Liver (tissue), 9 donors: Measurements from ENCODE around the gene CAVIN1. TPM values are rescaled to one million over a fixed set of nuclear protein-coding genes. Genes with fewer than 3 reads are reported as not detected.

Experiments used
- DNase-seq: peaks from one replicate; pipeline ENCODE4 v3.0.0-alpha.2; 2017; ENCODE audit warnings: low spot score
- H3K27ac ChIP-seq, 2 donors: one replicate each; pipeline ENCODE4 v1.7.0; 2013; ENCODE audit warnings: inconsistent platforms in 2 of 2, low read length in 2 of 2, control low read depth in 1 of 2, low read depth in 1 of 2, mild to moderate bottlenecking in 1 of 2
- H3K27me3 ChIP-seq, 4 donors: one replicate each; pipeline versions ENCODE4 v1.6.1 to v1.7.0; 2013; ENCODE audit warnings: low read length in 3 of 4, inconsistent platforms in 1 of 4, mild to moderate bottlenecking in 1 of 4, moderate library complexity in 1 of 4; ENCODE audit not compliant: control insufficient read depth in 4 of 4, insufficient read depth in 4 of 4
- H3K36me3 ChIP-seq, 4 donors: one replicate each; pipeline versions ENCODE4 v1.6.1 to v1.7.0; 2013; ENCODE audit warnings: low read length in 3 of 4, mild to moderate bottlenecking in 3 of 4, low read depth in 1 of 4, moderate library complexity in 1 of 4; ENCODE audit not compliant: control insufficient read depth in 4 of 4, insufficient read depth in 3 of 4
- H3K4me1 ChIP-seq, 4 donors: one replicate each; pipeline versions ENCODE4 v1.6.1 to v1.7.0; 2013; ENCODE audit warnings: low read length in 3 of 4, mild to moderate bottlenecking in 3 of 4, moderate library complexity in 1 of 4; ENCODE audit not compliant: control insufficient read depth in 4 of 4, insufficient read depth in 4 of 4
- H3K4me3 ChIP-seq, 3 donors: one replicate each; pipeline versions ENCODE4 v1.6.1 to v1.7.0; 2013; ENCODE audit warnings: low read length in 3 of 3, control low read depth in 1 of 3, low read depth in 1 of 3, mild to moderate bottlenecking in 1 of 3
- H3K9ac ChIP-seq, 2 donors: one replicate each; pipeline ENCODE4 v1.7.0; 2013; ENCODE audit warnings: low read length in 2 of 2, mild to moderate bottlenecking in 2 of 2, moderate library complexity in 2 of 2, control low read depth in 1 of 2, low read depth in 1 of 2
- H3K9me3 ChIP-seq, 4 donors: one replicate each; pipeline versions ENCODE4 v1.6.1 to v1.7.0; 2013; ENCODE audit warnings: low read length in 3 of 4; ENCODE audit not compliant: control insufficient read depth in 4 of 4
- ATF3 ChIP-seq: IDR thresholded peaks from 2 replicates; pipeline ENCODE4 v1.6.1; 2016; ENCODE audit warnings: antibody characterized with exemption
- CTCF ChIP-seq: fragments of 150-350 bp; IDR thresholded peaks from 2 replicates; pipeline ENCODE4 v1.5.1; 2017; ENCODE audit warnings: improper control_type of control experiment, low read depth, low read length; ENCODE audit not compliant: missing input control
- EGR1 ChIP-seq, 2 donors: IDR thresholded peaks; 2 replicates each; pipeline ENCODE4 v1.6.1; 2016 to 2018; ENCODE audit warnings: antibody characterized with exemption in 2 of 2, low read depth in 2 of 2
- FOXA1 ChIP-seq: IDR thresholded peaks from 2 replicates; pipeline ENCODE4 v1.6.1; 2016; ENCODE audit warnings: antibody characterized with exemption
- GABPA ChIP-seq, 2 donors: IDR thresholded peaks in 1 of 2; conservative IDR thresholded peaks in 1 of 2; 2 replicates each; pipeline ENCODE4 v1.6.1; 2016; ENCODE audit warnings: antibody characterized with exemption in 2 of 2, mild to moderate bottlenecking in 1 of 2, moderate library complexity in 1 of 2
- HNF4A ChIP-seq, 2 donors: conservative IDR thresholded peaks; 2 replicates each; pipeline ENCODE4 v1.6.1; 2016; ENCODE audit warnings: antibody characterized with exemption in 2 of 2, mild to moderate bottlenecking in 2 of 2
- HNF4G ChIP-seq: IDR thresholded peaks from 2 replicates; pipeline ENCODE4 v1.6.1; 2016; ENCODE audit warnings: antibody characterized with exemption
- JUND ChIP-seq, 2 donors: IDR thresholded peaks; 2 replicates each; pipeline ENCODE4 v1.6.1; 2016; ENCODE audit warnings: antibody characterized with exemption in 2 of 2
- MAX ChIP-seq: IDR thresholded peaks from 2 replicates; pipeline ENCODE4 v1.6.1; 2016; ENCODE audit warnings: antibody characterized with exemption
- NR2F2 ChIP-seq: IDR thresholded peaks from 2 replicates; pipeline ENCODE4 v1.6.1; 2016; ENCODE audit warnings: antibody characterized with exemption
- RAD21 ChIP-seq, 2 donors: IDR thresholded peaks; 2 replicates each; pipeline ENCODE4 v1.6.1; 2016; ENCODE audit warnings: antibody characterized with exemption in 2 of 2, mild to moderate bottlenecking in 2 of 2
- REST ChIP-seq: IDR thresholded peaks from 2 replicates; pipeline ENCODE4 v1.6.1; 2016; ENCODE audit warnings: antibody characterized with exemption, mild to moderate bottlenecking
- SP1 ChIP-seq: IDR thresholded peaks from 2 replicates; pipeline ENCODE4 v1.6.1; 2018; ENCODE audit warnings: antibody characterized with exemption, mild to moderate bottlenecking
- TAF1 ChIP-seq: conservative IDR thresholded peaks from 2 replicates; pipeline ENCODE4 v1.6.1; 2016; ENCODE audit warnings: antibody characterized with exemption, mild to moderate bottlenecking
- YY1 ChIP-seq: IDR thresholded peaks from 2 replicates; pipeline ENCODE4 v1.6.1; 2016; ENCODE audit warnings: antibody characterized with exemption, mild to moderate bottlenecking
- WGBS: extraction: QIAGEN DNeasy Blood & Tissue Kit; methylation state at CpG from one replicate; pipeline ENCODE4 v1.1.7; 2013; 5-methylcytosine and 5-hydroxymethylcytosine counted together
- polyA plus RNA-seq, 2 donors: library from polyadenylated mRNA; stranded (reverse) in 1 of 2; unstranded in 1 of 2; fragments of 200-250 nt in 1 of 2; fragments of >200 nt in 1 of 2; fragmentation: Nextera tagmentation in 1 of 2; extraction: Ambion mirVana in 1 of 2; gene quantifications; one replicate each; pipeline versions ENCODE4 v1.2.1 to v1.2.3, GENCODE V29; 2013 to 2015
- total RNA-seq, 2 donors: library from RNA; depleted of rRNA; stranded (reverse); fragments of >200 nt; gene quantifications; one replicate each; pipeline ENCODE4 v1.2.3, GENCODE V29; 2014
- donor health status: healthy.
- donor health status: healthy.
- donor health status: healthy.
- donor health status: healthy.
- donor health status: healthy.

The CAVIN1 gene
- total and polyA plus RNA-seq, 4 donors = 6.5 to 27.0 (median 14.4) TPM

GRCh38 chr17:42441371-42442195 is 18.5 kb upstream of the CAVIN1 start:
- no peaks in the 10 kb centered on the region for H3K9me3 ChIP-seq
- no peak for TF ChIP-seq MAX
- TF ChIP-seq HNF4A (conservative IDR thresholded peaks at IDR 0.05) = peak in 1 of 2 donors; percentile 18
- no peak for TF ChIP-seq ATF3
- no peak for TF ChIP-seq FOXA1
- TF ChIP-seq RAD21 (IDR thresholded peaks at IDR 0.05) = no peak
- no peaks in the 10 kb centered on the region for H3K27me3 ChIP-seq
- 40% methylated on average over 7 of the region's 7 CpGs for WGBS
- H3K27ac ChIP-seq = no peak overlapping the region
- no peaks in the 10 kb centered on the region for H3K36me3 ChIP-seq
- H3K4me1 ChIP-seq = no peaks in the 10 kb centered on the region
- H3K9ac ChIP-seq = no peak overlapping the region
- H3K4me3 ChIP-seq = no peak overlapping the region
- DNase-seq = no peak

GRCh38 chr17:42438600-42439567 is 15.8 kb upstream of the CAVIN1 start:
- Histone ChIP-seq H3K36me3 (no peaks in the 10 kb centered on the region), H3K27ac (no peak overlapping the region), H3K27me3 (no peaks in the 10 kb centered on the region), H3K4me3 (no peak overlapping the region), H3K9me3 (no peaks in the 10 kb centered on the region), H3K9ac (no peak overlapping the region), H3K4me1 (no peaks in the 10 kb centered on the region)
- TF ChIP-seq TAF1 (no peak), JUND (IDR thresholded peaks at IDR 0.05) (no peak), HNF4A (conservative IDR thresholded peaks at IDR 0.05) (peak in 1 of 2 donors; percentile 24), HNF4G (no peak), SP1 (no peak), GABPA (IDR thresholded peaks at IDR 0.05 in 1 of 2, conservative IDR thresholded peaks at IDR 0.05 in 1 of 2) (no peak), MAX (no peak), RAD21 (IDR thresholded peaks at IDR 0.05) (peak; percentile 53 to 66), YY1 (no peak), NR2F2 (no peak), ATF3 (no peak), EGR1 (IDR thresholded peaks at IDR 0.05; ENCODE audit: low read depth in 2 of 2) (no peak), REST (no peak), FOXA1 (no peak), CTCF (peak; percentile 11)
- WGBS = 88% methylated on average over 9 of the region's 9 CpGs
- peak; percentile 50 for DNase-seq
